HG03354 (cell line): ENCODE data around the gene ZNF273.

ENCODE experiments used
- ATAC-seq: cut with Tn5 transposase; IDR thresholded peaks from one replicate; pipeline ENCODE4 v1.9.1; 2021; ENCODE audit warnings: mild to moderate bottlenecking; ENCODE audit not compliant: unreplicated experiment, poor library complexity, severe bottlenecking

The ZNF273 gene

DNA sequence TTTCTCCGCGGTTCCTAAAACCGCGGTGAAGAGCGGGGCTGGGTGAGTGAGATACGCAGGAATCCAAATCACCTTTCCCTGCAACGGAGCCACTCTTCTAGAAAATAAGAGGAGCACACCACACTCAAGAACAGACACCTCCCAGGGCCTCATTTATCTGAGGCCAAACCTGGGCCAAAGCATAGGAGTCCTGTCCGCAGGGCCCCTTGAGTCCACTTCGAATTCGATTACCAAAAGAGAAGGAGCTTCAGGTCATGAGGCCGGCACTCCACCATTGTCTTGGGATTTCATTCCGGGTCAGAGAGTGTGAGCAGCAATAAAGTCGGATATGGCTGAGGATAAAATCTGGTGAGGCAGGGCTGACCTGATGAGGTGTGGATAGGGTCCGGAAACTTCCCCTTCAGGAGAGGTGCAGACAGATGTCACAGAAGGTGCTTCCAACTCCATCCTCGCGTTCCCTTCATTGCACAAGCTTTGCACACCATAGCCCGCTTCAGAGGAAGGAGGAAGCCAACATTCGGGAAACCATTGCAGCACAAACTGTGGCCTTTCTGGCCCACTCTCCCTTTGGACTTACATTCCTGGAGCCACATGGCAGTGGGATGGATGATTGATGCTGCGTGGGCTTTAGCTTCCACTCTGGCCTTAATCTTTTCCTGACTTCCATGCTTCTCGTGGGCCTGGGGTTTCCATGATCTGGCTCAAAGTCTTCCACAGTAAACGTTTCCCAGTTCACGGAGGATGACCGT lies 27.2 kb upstream of the ZNF273 start:
- ATAC-seq = no peak

DNA sequence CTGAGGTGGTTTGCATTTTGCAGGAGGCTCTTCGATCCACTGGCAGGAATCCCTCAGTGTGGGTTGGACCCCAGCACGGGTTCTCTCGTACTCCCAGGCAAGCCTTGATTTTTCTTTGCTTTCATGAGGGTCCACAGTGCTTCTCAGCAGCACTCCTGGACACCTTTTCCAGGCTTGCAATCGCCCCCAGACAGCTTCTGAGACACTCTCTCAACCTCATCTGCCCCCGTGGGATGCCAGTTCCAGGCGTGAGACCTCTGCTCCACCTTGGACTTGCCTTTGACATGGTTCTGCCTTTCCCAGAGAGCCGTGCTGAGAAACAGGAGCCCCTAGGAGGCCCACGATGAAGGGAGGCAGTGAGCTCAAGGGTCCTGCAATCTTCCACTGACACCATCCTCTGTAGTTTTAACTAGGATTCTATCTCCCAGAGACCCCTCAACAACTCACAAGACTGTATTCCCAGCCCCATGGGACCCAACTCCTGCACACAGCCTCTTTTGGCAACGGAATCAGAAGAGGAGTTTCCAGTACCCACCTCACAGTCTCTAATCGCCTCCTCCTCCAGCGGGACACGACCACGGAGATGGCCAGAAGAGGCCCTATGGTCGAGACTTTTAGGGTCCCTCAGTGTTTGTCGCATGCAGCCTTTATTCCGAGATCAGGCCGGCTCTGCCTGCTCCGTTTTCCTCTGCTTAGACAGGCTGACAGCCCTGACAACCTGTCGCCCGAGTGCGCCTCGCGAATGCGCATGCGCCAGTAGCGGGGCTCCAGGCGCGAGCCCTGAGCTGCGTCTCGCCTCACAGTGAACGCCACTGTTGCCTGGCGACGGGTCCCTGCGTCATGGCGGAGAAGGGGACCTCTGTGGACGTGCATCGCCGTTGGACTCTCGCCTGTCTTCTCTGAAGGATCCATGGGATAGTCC lies 26.0 kb upstream of the ZNF273 start:
- peak; percentile 76 for ATAC-seq

- no peak for ATAC-seq
Measured at GRCh38 chr7:64877714-64878610, 25.1 kb upstream of the ZNF273 start.

- ATAC-seq = no peak
Measured at GRCh38 chr7:64878684-64879083, 24.4 kb upstream of the ZNF273 start.

- ATAC-seq = no peak
Measured at GRCh38 chr7:64879086-64879730, 23.9 kb upstream of the ZNF273 start.

DNA sequence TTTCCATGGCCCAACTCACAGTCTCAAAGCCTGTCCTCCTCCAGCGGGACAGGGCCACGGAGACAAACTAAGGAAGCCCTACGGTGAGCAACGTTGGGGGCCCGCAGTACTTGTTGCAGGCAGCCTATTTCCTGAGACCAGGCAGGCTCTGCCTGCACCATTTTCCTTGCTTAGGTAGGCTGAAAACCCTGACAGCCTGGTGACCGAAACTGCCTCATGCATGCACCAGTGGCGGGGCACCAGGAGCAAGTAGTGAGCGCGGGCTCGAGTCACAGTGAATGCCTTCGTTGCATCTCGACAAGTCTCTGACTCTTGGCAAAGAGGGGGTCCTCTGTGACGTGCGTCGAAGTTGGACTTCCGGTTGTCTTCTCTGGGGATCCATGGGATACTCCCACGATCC lies 23.3 kb upstream of the ZNF273 start:
- no peak for ATAC-seq

DNA sequence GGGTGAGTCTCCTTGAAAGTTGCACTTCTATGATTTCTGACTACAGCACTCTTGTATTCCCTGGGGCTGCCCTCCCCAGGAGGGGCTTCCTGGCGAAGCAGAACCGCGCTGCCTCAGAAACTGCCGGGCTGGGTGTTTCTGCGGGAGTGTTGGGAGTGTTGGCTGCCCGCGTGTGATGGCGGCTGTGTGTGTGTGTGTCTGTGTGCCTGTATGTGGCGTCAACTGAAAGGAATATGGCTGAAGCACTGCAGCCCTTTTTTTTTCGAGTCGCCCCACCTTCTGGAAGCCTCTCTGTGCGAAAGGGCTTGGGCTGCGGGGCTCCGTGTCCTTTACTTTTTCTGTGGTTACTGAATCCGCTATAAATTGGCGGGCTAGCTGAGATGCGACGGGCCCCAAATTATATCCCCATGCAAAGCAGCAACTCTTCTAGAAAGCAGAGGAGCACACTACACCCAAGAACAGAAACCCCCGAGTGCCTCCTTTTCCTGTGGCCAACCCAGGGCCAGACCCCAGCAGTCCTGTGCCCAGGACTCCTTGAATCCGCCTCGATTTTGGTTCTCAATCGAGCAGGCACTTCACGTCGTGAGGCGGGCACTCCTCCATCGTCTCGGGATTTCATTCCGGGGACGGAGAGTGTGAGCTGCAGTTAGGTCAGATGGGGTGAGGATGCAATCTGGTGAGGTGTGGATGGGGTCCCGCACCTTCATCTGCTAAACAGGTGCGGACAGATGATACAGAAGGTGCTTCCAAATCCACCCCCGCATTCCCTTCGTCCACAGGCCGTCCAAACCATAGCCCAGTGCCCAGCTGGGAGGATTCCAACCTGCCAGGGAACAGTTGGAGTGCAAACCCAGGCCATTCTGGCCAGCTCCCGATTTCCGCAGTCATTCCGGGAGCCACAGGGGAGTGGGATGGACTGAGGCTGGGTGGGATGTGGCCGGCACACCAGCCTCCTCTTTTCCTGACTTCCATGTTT lies 22.5 kb upstream of the ZNF273 start:
- ATAC-seq = no peak

- no peak for ATAC-seq
Measured at GRCh38 chr7:64881461-64882287, 21.4 kb upstream of the ZNF273 start.

DNA sequence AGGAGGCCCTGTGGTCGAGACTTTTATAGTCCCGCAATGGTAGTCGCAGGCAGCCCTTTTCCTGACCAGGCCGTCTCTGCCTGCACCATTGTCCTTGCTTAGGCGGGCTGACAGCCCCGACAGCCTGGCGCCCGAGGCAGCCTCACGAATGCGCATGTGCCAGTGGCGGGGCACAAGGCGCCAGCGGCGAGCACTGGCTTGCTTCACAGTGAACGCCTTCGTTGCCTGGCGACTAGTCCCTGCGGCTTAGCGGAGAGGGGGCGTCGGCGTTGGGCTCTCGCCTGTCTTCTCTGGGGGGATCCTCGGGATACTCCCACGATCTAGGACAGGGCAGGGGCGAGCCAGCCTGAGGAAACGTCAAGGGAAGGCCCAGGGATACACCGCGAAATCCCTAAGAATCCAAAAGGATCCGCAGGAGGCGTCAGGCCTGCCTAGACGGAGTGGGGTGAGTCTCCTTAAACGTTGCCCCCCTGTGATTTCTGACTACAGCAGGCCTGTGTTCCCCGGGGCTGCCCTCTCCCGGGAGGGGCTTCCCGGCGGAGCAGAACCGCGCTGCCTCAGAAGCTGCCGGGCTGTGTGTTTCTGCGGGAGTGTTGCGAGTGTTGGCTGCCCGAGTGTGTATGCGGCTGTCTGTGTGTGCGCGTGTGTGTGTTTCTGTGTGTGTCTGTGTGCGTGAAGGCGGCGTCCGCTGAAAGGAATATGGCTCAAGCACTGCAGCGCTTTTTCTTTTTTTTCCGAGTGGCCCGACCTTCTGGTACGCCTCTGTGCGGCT lies 20.5 kb upstream of the ZNF273 start:
- peak; percentile 65 for ATAC-seq

- ATAC-seq = no peak
Measured at GRCh38 chr7:64883113-64883905, 19.8 kb upstream of the ZNF273 start.

DNA sequence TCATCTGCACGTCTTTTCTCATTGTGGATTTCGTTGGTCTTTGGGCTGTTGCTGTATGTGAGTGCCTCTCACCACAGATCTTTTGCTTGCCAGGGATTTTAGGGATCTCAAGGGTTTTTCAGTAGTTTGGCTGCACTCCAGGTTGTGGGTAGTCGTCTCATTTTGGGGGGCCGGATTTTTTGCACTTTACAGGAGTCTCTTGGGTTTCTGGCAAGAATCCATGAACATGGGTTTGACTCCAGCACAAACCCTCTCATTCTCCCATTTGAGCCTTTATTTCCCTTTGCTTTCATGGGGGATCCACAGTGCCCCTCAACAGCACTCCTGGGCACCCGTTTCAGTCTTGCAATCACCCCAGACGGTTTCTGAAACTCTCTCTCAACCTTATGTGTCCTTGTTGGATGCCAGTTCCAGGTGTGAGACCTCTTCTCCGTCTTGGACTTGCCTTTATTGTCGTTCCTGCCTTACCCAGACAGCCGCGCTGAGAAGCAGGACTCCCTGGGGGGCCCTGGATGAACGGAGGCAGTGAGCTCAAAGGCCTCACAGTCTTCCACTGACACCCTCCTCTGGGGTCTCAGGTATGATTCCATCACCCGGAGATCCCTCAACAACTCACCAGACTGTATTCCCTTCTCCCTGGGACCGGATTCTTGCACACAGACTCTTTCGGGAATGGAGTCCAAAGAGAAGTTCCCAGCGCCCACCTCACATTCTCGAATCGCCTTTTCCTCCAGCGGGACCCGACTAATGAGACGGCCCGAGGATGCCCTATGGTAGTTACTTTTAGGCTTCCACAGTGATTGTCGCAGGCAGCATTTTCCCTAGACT lies 18.8 kb upstream of the ZNF273 start:
- ATAC-seq = no peak

- no peak for ATAC-seq
Measured at GRCh38 chr7:64884913-64885370, 18.1 kb upstream of the ZNF273 start.

- no peak for ATAC-seq
Measured at GRCh38 chr7:64885520-64886240, 17.4 kb upstream of the ZNF273 start.

GRCh38 chr7:64886956-64887545 lies 16.0 kb upstream of the ZNF273 start:
- no peak for ATAC-seq
